Transverse colon (tissue), 4 donors: ENCODE data around the gene INTS4. TPM values are rescaled to one million over a fixed set of nuclear protein-coding genes. Genes with fewer than 3 reads are reported as not detected.
"Not testable (repeated sequence)": the region's sequence is repeated elsewhere in the genome, so short reads cannot be mapped to it uniquely, and the experiment has no call there.

Source experiments
- DNase-seq: peaks from one replicate; pipeline ENCODE4 v3.0.0-alpha.2; 2019
- H3K27ac ChIP-seq, 4 donors: fragments of 200-600 bp; sonication (generic); 2 replicates each; pipeline ENCODE4 v1.5.1; 2016 to 2018; ENCODE audit warnings: inconsistent platforms in 4 of 4
- H3K27me3 ChIP-seq: fragments of 200-600 bp; sonication (generic); 2 replicates; pipeline ENCODE4 v1.5.1; 2017; ENCODE audit warnings: inconsistent platforms
- H3K36me3 ChIP-seq, 4 donors: fragments of 200-600 bp; sonication (generic); 2 replicates each; pipeline ENCODE4 v1.5.1; 2017 to 2019; ENCODE audit warnings: inconsistent platforms in 4 of 4
- H3K4me1 ChIP-seq, 4 donors: fragments of 200-600 bp; sonication (generic); 2 replicates each; pipeline ENCODE4 v1.5.1; 2017 to 2020; ENCODE audit warnings: inconsistent platforms in 4 of 4
- H3K4me3 ChIP-seq, 4 donors: fragments of 200-600 bp; sonication (generic); 1 replicate in 1 of 4; 2 replicates in 3 of 4; pipeline versions ENCODE4 v1.5.1 to v1.6.1; 2017 to 2019; ENCODE audit warnings: inconsistent platforms in 4 of 4
- H3K9me3 ChIP-seq, 2 donors: fragments of 200-600 bp; sonication (generic); 2 replicates each; pipeline ENCODE4 v1.5.1; 2017 to 2019; ENCODE audit warnings: inconsistent platforms in 2 of 2
- CTCF ChIP-seq, 5 experiments: fragments of 200-600 bp in 3 of 5; fragments of 450-650 bp in 2 of 5; sonication (generic) in 3 of 5; IDR thresholded peaks; 1 replicate in 2 of 5; 2 replicates in 3 of 5; pipeline ENCODE4 v1.5.1; 2016 to 2017; ENCODE audit warnings: antibody characterized with exemption in 5 of 5, inconsistent platforms in 3 of 5, mild to moderate bottlenecking in 2 of 5, moderate library complexity in 1 of 5
- EP300 ChIP-seq: sonication (generic); formaldehyde crosslinking; IDR thresholded peaks from one replicate; pipeline ENCODE4 v1.6.1; 2017; ENCODE audit warnings: antibody characterized with exemption, low read depth
- POLR2A ChIP-seq: fragments of 450-650 bp; IDR thresholded peaks from one replicate; pipeline ENCODE4 v1.6.1; 2016; ENCODE audit warnings: antibody characterized with exemption, mild to moderate bottlenecking, moderate library complexity
- POLR2AphosphoS5 ChIP-seq, 3 donors: sonication (generic); formaldehyde crosslinking; IDR thresholded peaks; one replicate each; pipeline ENCODE4 v1.6.1; 2016; ENCODE audit warnings: antibody characterized with exemption in 3 of 3
- WGBS, 2 donors: methylation state at CpG; one replicate each; pipeline ENCODE4 v1.1.5; 2018; ENCODE audit warnings: low coverage in 1 of 2; 5-methylcytosine and 5-hydroxymethylcytosine counted together
- in situ Hi-C, 4 donors: fragments of 200-750 bp; cut with MboI; loops; one replicate each; pipeline versions ENCODE4 v1.15.0 to v1.15.1; 2017; ENCODE audit warnings: low sequenced_read_pairs in 3 of 4, low pct_ligation_motif_present in 1 of 4, low pct_unique_long_range_greater_than_20kb in 1 of 4
- intact Hi-C: fragments of 100-400 bp; cut with DNase I; formaldehyde crosslinking; loops from one replicate; pipeline ENCODE4 v1.15.1; 2023; ENCODE audit warnings: low total_unique reads
- total RNA-seq, 4 donors: library from RNA; depleted of rRNA; stranded (reverse); fragments of >200 nt; gene quantifications; one replicate each; pipeline ENCODE4 v1.1.0, GENCODE V29; 2016

Gene INTS4
- total RNA-seq, 4 donors from 2014 or later = 3.8 to 45.9 (median 31.5) TPM

- in situ Hi-C loops, H3K4me3 ChIP-seq, intact Hi-C loops, H3K9me3 ChIP-seq, H3K27me3 ChIP-seq, H3K36me3 ChIP-seq: not testable (repeated sequence)
- 14 to 24% methylated on average over 1 to 4 of the region's 4 CpGs for WGBS, 2 donors
- peak in 1 of 3 donors; percentile 18 for TF ChIP-seq POLR2AphosphoS5 (IDR thresholded peaks at IDR 0.05)
- Histone ChIP-seq H3K4me1 (peaks cover 11 to 20% (median 16%) of the 10 kb centered on the region in 4 donors), H3K27ac (peak overlapping the region in 3 of 4 donors; percentile 32 to 66 (median 35))
- peak; percentile 48 for DNase-seq
Measured at GRCh38 chr11:77914307-77914791, 80.1 kb downstream of the INTS4 start.

- H3K27me3 ChIP-seq, H3K4me3 ChIP-seq, H3K36me3 ChIP-seq, DNase-seq, H3K9me3 ChIP-seq, in situ Hi-C loops, intact Hi-C loops: not testable (repeated sequence)
- H3K4me1 ChIP-seq = peaks cover 11 to 20% (median 16%) of the 10 kb centered on the region in 4 donors
- 53 to 67% methylated on average over 2 of the region's 4 CpGs for WGBS, 2 donors
- H3K27ac ChIP-seq = peak overlapping the region in 3 of 4 donors; percentile 32 to 66 (median 35)
Measured at GRCh38 chr11:77913608-77914306, 80.7 kb downstream of the INTS4 start.

GRCh38 chr11:77910828-77911227 is 83.6 kb downstream of the INTS4 start:
- in situ Hi-C loops, H3K27me3 ChIP-seq, DNase-seq, H3K36me3 ChIP-seq, intact Hi-C loops, H3K27ac ChIP-seq, H3K9me3 ChIP-seq, H3K4me3 ChIP-seq: not testable (repeated sequence)
- WGBS, 2 donors = 83% methylated on average over 6 of the region's 6 CpGs; no CpG with 5 or more reads in 1 of the 2 donors
- H3K4me1 ChIP-seq = peaks cover 11 to 20% (median 16%) of the 10 kb centered on the region in 4 donors

- 75 to 90% methylated on average over 2 of the region's 2 CpGs for WGBS, 2 donors
- no peaks in the 10 kb centered on the region for H3K27me3 ChIP-seq
- intact Hi-C loops = no loop called here
- H3K4me1 ChIP-seq = peaks cover 3 to 9% (median 4%) of the 10 kb centered on the region in 4 donors
- no peak for TF ChIP-seq POLR2AphosphoS5 (IDR thresholded peaks at IDR 0.05)
- TF ChIP-seq EP300 = no peak
- TF ChIP-seq POLR2A = no peak
- no peak for TF ChIP-seq CTCF (IDR thresholded peaks at IDR 0.05)
- DNase-seq = no peak
- in situ Hi-C loops = no loop called here
- H3K36me3 ChIP-seq = no peaks in the 10 kb centered on the region
- no peak overlapping the region for H3K4me3 ChIP-seq
- no peaks in the 10 kb centered on the region for H3K9me3 ChIP-seq
- no peak overlapping the region for H3K27ac ChIP-seq
Measured at GRCh38 chr11:77909277-77909676, 85.2 kb downstream of the INTS4 start.

- H3K4me3 ChIP-seq = no peak overlapping the region
- H3K4me1 ChIP-seq = peaks cover 0 to 6% (median 2%) of the 10 kb centered on the region in 4 donors
- in situ Hi-C loops = no loop called here
- DNase-seq = no peak
- WGBS, 2 donors = 89% methylated on average over 2 of the region's 2 CpGs; no CpG with 5 or more reads in 1 of the 2 donors
- no peak for TF ChIP-seq CTCF (IDR thresholded peaks at IDR 0.05)
- no peak for TF ChIP-seq POLR2AphosphoS5 (IDR thresholded peaks at IDR 0.05)
- TF ChIP-seq POLR2A = no peak
- TF ChIP-seq EP300 = no peak
- no peaks in the 10 kb centered on the region for H3K36me3 ChIP-seq
- no peaks in the 10 kb centered on the region for H3K27me3 ChIP-seq
- no peak overlapping the region for H3K27ac ChIP-seq
- H3K9me3 ChIP-seq = no peaks in the 10 kb centered on the region
- intact Hi-C loops = no loop called here
Measured at GRCh38 chr11:77908835-77909234, 85.6 kb downstream of the INTS4 start.

GRCh38 chr11:77894949-77895348 is 99.5 kb downstream of the INTS4 start:
- H3K27ac ChIP-seq, in situ Hi-C loops, H3K4me3 ChIP-seq, H3K9me3 ChIP-seq, H3K4me1 ChIP-seq, intact Hi-C loops, DNase-seq, H3K27me3 ChIP-seq, H3K36me3 ChIP-seq: not testable (repeated sequence)
- WGBS, 2 donors = 80 to 83% methylated on average over 1 of the region's 1 CpG

- H3K4me1 ChIP-seq, in situ Hi-C loops, H3K36me3 ChIP-seq, intact Hi-C loops, H3K9me3 ChIP-seq, H3K27ac ChIP-seq, DNase-seq, H3K27me3 ChIP-seq, H3K4me3 ChIP-seq: not testable (repeated sequence)
- 98% methylated on average over 3 of the region's 4 CpGs; no CpG with 5 or more reads in 1 of the 2 donors for WGBS, 2 donors
Measured at GRCh38 chr11:77891703-77892102, 102.8 kb downstream of the INTS4 start.

- H3K27me3 ChIP-seq, H3K27ac ChIP-seq, in situ Hi-C loops, H3K4me1 ChIP-seq, intact Hi-C loops, H3K4me3 ChIP-seq, H3K9me3 ChIP-seq, H3K36me3 ChIP-seq, DNase-seq: not testable (repeated sequence)
- WGBS, 2 donors = 96% methylated on average over 7 of the region's 7 CpGs; no CpG with 5 or more reads in 1 of the 2 donors
Measured at GRCh38 chr11:77891256-77891655, 103.2 kb downstream of the INTS4 start.
